NCI-H1105 (cell line): ENCODE results near the gene PLA2G10.
"Not testable (repeated sequence)": the region's sequence is repeated elsewhere in the genome, so short reads cannot be mapped to it uniquely, and the experiment has no call there.

Source experiments
- DNase-seq: peaks from one replicate; lab custom pipeline; 2025; lab: John Stamatoyannopoulos, UW

Gene PLA2G10

DNA sequence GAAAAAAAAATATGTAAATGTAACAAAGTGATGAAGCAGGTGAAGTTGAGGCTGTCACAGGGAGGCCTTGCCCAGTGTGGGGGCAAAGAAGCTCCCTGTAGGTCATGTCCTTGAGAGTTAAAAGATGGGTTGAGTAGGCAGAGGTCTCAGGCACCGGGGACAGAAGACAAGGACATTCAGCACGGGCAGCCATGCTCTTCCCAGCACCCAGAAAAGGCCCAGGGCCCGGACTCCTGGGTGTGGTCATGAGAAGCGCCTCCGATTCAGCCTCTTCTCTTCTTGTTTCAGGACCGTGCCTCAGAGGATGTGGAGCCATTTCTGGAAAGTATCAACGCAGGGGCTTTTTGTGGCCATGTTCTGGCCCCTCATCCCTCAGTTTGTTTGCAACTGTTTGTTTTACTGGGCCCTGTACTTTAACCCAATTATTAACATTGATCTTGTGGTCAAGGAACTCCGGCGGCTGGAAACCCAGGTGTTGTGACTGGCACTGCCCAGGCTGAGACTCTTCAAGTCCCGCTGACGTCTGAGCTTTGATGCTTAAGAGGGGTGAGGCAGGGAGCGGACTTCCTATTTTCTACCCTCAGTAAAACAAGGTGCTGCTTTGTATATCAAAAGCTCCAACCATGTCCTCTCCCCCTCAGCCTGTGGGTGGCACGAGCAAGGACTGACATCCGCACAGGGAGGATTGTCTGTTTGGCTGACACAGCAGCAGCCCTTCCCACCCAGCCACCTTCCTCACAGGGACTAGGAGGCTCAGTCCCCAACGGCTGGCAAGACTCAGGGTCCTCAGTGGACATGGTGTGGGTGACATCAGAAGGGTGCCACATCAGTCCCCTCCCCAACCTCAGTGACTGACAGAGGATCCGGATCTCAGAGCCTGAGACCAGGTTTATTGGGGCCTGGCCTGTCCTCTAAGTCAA, 26.5 kb downstream of the PLA2G10 start:
- DNase-seq: no peak

GRCh38 chr16:14658063-14658462, 36.0 kb downstream of the PLA2G10 start:
- no peak for DNase-seq

DNA sequence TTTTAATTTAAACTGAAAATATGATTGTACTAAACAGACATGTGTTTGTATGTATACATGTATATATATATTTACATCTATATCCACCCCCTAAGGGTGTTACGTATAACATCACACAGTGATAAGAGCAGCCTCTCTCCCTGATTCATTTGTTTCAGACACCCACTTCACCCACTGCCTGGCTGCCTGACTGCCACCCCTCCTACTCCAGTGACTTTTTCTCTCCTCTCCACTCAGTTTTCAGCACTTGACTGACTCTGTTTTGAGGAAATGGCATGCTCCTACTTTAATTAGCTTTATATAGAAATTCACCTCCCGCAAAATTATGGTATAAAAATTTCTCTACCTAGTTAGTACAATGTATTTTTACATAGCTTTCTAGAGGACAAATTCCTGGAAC, 41.4 kb downstream of the PLA2G10 start:
- DNase-seq: no peak

GRCh38 chr16:14650629-14651028, 43.5 kb downstream of the PLA2G10 start:
- DNase-seq: no peak

DNA sequence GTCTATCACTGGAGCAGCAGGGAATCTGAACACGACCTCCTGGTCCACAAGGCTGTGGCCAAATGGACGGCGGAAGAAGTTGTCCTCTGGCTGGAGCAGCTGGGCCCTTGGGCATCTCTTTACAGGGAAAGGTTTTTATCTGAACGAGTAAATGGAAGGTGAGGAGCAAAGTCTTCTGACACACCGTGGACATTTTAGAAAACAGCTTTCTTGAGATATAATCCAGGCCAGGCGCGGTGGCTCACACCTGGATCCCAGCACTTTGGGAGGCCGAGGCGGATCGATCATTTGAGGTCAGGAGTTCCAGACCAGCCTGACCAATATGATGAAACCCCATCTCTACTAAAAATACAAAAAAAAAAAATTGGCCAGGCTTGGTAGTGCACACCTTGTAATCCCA, 44.3 kb downstream of the PLA2G10 start:
- DNase-seq: no peak

- DNase-seq: no peak
Measured at GRCh38 chr16:14641926-14642325, 52.2 kb downstream of the PLA2G10 start.

DNA sequence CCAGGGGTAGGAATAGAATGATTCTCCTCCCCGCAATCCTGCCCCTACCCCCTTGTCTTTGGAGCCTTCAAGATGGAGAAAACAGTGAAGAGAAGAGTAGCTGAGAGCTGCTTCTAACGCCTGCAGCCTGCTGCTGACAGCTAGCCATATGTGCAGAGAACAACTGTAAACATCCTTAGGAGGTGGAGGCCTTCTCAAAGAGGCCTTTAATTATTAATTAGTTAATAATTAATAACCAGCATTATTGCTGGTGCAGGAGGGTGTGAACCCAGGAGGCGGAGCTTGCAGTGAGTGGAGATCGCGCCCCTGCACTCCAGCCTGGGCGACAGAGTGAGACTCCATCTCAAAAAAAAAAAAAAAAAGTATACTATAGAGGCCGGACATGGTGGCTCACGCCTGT, 52.9 kb downstream of the PLA2G10 start:
- DNase-seq: no peak

- DNase-seq: no peak
Measured at GRCh38 chr16:14640538-14640937, 53.6 kb downstream of the PLA2G10 start.

DNA sequence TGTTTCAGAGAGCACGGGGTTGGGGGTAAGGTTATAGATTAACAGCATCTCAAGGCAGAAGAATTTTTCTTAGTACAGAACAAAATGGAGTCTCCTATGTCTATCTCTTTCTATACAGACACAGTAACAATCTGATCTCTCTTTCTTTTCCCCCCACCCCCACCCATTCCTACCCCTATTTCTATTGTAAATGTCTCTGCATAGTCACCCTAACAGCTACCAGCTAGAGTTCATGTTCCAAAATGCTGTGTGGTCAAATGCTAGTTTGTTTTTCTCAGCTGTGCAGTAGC, 57.2 kb downstream of the PLA2G10 start:
- not testable (repeated sequence) for DNase-seq

DNA sequence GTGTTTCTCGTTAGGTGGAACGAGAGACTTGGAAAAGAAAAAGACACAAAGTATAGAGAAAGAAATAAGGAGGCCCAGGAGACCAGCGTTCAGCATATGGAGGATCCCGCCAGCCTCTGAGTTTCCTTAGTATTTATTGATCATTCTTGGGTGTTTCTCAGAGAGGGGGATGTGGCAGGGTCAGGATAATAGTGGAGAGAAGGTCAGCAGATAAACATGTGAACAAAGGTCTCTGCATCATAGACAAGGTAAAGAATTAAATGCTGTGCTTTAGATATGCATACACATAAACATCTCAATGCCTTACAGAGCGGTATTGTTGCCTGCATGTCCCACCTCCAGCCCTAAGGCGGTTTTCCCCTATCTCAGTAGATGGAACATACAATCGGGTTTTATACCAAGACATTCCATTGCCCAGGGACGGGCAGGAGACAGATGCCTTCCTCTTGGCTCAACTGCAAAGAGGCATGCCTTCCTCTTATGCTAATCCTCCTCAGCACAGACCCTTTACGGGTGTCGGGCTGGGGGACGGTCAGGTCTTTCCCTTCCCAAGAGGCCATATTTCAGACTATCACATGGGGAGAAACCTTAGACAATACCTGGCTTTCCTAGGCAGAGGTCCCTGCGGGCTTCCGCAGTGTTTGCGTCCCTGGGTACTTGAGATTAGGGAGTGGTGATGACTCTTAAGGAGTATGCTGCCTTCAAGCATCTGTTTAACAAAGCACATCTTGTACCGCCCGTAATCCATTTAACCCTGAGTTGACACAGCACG, 57.7 kb downstream of the PLA2G10 start:
- not testable (repeated sequence) for DNase-seq

GRCh38 chr16:14635395-14636165, 58.5 kb downstream of the PLA2G10 start:
- DNase-seq: no peak

DNA sequence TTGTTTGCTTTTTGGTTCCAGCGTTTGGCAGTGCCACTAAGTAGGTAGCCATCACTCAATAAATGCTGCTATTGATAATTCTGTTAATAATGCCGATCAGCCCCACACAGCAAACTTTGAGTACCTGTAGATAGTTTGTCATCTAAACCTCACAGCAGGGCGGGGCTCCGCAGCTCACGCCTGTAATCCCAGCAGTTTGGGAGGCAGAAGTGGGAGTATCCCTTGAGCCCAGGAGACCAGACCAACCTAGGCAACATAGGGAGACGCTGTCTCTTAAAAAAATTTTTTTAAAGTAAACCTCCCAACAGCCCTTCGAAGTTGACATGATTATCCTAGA, 59.8 kb downstream of the PLA2G10 start:
- no peak for DNase-seq

DNA sequence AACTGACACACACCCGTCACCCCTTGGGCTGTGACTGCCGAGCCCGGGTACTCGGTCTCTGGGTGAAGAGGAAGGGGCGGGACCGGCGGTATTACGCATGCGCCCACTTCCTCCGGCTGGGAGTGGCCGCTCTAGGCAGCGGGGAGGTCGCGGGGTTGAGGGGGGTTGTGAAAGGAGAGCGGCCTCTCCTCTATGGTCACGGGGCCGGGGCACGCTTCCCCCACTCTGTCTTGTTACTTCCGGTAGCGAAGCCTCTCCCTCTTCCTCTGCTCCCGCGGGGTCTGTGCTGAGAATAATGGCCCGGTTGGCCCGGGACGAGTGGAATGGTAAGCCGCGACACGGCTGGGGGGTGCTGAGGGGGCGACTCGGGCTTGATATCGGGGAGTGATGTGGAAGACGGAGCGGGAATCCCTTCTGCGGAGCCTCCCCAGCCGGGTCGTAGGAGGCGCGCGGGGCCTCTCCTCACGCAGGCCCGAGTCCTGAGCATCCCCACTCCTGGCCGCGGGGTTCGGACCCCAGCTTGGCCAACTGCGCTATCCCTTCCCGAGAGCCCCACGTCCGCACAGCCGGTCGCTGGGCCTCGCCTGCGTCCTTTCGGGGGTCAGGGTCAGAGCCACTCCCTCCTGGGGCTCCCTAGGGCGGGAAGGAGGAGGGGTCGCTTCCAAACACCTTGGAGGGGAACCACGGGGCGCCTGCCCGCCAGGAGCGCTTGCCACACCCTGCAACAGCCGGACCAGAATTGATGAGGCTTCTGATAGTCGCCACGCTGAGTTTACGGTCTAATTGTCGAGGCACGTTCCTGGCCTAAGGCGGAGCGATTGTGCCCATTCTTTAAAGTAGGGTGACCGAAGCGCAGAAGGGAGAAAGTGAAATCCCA, 61.2 kb downstream of the PLA2G10 start, which contains the start of gene BFAR:
BFAR (plus strand) TSS at position 259 of the 877 bp plus-strand sequence. CDS start 11,396 bp downstream, outside the sequence.
- peak; percentile 94 for DNase-seq

DNA sequence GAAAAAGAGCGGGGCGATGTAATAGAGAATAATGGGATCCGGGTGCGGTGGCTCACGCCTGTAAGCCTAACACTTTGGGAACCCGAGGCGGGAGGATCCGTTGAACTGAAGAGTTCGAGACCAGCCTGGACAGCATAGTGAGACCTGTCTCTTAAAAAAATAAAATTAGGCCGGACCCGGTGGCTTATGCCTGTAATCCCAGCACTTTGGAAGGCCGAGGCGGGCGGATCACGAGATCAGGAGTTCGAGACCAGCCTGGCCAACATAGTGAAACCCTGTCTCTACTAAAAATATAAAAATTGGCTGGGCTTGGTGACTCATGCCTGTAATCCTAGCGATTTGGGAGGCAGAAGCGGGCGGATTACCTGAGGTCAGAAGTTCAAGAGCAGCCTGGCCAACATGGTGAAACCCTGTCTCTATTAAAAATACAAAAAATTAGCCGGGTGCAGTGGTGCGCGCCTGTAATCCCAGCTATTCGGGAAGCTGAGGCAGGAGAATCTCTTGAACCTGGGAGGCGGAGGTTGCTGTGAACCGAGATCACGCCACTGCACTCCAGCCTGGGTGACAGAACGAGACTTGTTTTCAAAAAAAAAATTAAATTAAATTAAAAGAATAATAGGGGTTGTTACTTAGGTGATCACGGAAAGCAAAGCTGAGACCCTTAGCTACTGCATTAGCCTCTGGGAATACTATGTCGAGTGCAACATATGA, 63.3 kb downstream of the PLA2G10 start:
- not testable (repeated sequence) for DNase-seq

- peak; percentile 92 for DNase-seq
Measured at GRCh38 chr16:14629919-14630619, 64.0 kb downstream of the PLA2G10 start, which contains the start of gene PARN. Gene PARN, minus strand, starts transcription at chr16:14630260. Its CDS starts 135 bp downstream, at chr16:14630125.

GRCh38 chr16:14629612-14629918, 64.5 kb downstream of the PLA2G10 start:
- DNase-seq: no peak

- no peak for DNase-seq
Measured at GRCh38 chr16:14628806-14629611, 65.1 kb downstream of the PLA2G10 start.

DNA sequence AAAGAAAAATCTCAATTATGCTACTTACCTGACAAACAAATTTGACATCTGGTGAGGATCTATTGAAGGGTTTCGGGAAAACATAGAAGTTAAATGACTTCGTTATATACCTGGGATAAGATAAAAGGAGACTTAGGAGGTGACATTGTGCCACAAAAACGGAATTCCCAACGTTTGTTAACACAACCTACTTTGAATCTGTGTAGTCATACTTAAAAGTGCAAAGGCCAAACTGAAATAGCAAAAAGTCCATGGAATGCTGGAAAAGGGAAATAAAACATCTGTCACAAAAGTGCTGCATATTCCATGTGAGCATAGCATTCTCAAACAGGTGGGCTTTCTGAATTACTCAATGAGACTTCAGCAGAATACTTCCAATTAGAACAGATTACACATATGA, 67.0 kb downstream of the PLA2G10 start:
- no peak for DNase-seq
